GM13977 (cell line): ENCODE data around the gene ZFR2.
"Not testable (repeated sequence)": the region's sequence is repeated elsewhere in the genome, so short reads cannot be mapped to it uniquely, and the experiment has no call there.

Experiments
- DNase-seq: peaks from one replicate; pipeline ENCODE4 v3.0.0; 2012; ENCODE audit warnings: low spot score
- in situ Hi-C: fragments of 300-500 bp; cut with MboI; formaldehyde crosslinking; loops from one replicate; pipeline ENCODE4 v1.12.0; 2022; ENCODE audit warnings: low sequenced_read_pairs, low pct_unique_long_range_greater_than_20kb, mixed read lengths, inconsistent platforms; ENCODE audit not compliant: unreplicated experiment
- TF ChIP-seq, protein P1 (sequence below): IDR thresholded peaks from 2 replicates; pipeline ENCODE4 v1.5.1; 2012; ENCODE audit warnings: mild to moderate bottlenecking, control low read depth; ENCODE audit not compliant: insufficient read depth; ENCODE audit errors: extremely low read depth, missing control alignments

The ZFR2 gene

DNA sequence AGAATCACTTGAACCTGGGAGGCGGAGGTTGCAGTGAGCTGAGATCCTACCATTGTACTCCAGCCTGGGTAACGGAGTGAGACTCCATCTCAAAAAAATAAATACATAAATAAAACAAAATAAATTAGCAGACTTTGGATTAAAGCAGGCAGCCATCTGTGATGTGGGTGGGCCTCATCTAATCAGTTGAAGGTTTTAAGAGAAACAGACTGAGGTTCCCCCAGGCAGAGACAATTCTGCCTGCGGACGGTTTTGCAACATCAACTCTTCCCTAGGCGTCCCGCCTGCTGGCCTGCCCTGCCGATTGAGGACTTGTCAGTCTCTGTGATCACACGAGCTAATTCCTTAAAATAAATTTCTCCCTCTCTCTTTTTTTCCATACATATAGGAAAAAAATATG, 35.4 kb upstream of the ZFR2 start:
- TF ChIP-seq, protein P1, sequence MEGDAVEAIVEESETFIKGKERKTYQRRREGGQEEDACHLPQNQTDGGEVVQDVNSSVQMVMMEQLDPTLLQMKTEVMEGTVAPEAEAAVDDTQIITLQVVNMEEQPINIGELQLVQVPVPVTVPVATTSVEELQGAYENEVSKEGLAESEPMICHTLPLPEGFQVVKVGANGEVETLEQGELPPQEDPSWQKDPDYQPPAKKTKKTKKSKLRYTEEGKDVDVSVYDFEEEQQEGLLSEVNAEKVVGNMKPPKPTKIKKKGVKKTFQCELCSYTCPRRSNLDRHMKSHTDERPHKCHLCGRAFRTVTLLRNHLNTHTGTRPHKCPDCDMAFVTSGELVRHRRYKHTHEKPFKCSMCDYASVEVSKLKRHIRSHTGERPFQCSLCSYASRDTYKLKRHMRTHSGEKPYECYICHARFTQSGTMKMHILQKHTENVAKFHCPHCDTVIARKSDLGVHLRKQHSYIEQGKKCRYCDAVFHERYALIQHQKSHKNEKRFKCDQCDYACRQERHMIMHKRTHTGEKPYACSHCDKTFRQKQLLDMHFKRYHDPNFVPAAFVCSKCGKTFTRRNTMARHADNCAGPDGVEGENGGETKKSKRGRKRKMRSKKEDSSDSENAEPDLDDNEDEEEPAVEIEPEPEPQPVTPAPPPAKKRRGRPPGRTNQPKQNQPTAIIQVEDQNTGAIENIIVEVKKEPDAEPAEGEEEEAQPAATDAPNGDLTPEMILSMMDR = no peak
- DNase-seq = no peak
- in situ Hi-C loops = no loop called here

DNA sequence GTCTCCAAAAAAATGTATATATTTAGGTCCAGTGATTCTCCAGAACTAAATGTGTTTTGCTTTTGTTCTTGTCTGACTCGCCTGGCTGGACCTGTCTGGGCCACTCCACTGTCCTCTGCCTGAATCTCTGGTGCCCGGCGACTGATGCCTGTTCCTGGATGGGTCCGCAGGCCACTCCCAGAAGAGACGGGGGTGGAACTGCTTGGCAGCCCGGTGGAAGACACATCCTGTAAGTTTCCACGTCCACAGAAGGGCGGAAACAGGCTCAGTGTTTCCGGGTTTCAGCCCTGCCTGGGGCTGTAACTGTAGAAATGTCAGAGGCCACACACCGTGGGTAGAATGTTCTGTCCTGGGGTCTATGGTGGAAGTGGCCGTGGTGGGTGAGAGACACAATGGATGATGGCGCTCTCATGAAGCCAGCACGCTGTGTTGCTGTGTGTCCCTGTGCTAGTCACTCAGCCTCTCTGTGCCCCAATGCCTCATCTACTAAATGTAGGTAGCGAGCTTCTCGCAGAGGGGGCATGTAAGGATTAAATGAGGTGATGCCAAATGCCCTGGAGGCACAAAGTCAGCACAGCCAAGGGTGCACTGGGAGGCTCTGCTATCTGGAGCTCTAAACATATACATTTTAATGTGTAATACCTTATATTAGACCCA, 33.6 kb upstream of the ZFR2 start:
- TF ChIP-seq, protein P1 = no peak
- DNase-seq = no peak
- in situ Hi-C loops = no loop called here

DNA sequence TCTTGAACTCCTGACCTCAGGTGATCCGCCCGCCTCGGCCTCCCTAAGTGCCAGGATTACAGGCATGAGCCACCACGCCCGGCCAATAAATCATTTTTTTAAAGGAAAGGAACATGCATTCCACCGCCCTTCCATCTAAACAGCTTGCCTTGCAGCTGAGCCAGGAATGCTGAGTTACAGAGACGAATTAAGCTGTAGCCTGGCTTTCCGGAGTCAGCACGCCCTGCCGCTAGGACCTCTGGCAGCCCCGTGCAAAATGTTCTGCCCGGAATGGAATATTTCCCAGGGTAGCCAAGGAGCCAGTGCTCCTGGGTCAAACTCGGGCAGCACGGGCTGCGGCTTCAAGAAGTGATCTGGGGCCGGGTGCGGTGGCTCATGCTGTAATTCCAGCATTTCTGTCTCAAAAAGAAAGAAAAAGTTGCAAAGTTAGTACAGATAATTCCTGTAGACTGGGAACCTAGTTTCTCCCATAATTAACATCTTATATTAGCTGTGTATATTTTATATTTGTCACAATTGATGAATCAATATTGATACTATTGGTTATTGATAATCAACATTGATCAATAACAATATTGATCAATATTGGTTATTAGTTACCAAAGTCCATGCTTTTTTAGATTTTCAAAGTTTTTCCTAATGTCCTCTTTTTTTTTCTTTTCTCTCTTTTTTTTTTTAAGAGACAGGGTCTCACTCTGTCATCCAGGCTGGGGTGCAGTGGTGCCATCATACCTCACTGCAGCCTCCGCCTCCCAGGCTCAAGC, 30.9 kb upstream of the ZFR2 start:
- no peak for DNase-seq
- TF ChIP-seq, protein P1 = no peak
- in situ Hi-C loops = no loop called here

DNA sequence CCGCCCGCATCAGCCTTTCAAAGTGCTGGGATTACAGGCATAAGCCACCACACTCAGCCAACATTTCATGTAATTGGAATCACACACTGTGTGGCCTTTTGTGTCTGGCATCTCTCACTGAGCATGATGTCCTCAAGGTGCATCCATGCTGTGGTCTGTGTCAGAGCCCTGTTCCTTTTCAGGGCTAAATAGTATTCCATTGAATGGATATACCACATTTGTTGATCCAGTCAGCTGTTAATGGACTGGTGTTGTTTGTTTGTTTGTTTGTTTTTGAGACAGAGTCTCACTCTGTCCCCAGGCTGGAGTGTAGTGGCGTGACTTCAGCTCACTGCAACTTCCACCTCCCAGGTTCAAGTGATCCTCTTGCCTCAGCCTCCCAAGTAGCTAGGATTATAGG, 29.6 kb upstream of the ZFR2 start:
- in situ Hi-C loops = no loop called here
- TF ChIP-seq, protein P1 = no peak
- DNase-seq = no peak

DNA sequence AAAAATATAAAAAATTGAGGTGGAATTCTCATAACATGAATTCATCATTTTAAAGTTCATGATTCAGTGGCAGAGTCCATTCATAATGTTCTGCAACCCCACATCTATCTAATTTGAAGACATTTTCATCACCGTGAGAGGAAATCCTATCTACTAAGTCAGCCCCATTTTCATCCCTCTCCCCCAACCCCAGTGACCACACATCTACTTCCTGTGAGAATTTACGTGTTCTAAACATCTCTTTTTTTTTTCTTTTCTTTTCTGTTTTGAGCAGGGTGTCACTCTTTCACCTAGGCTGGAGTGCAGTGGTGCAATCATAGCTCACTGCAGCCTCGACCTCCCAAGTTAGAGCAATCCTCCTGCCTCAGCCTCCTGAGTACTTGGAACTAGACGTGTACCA, 29.1 kb upstream of the ZFR2 start:
- no peak for DNase-seq
- TF ChIP-seq, protein P1 = no peak
- in situ Hi-C loops = no loop called here

DNA sequence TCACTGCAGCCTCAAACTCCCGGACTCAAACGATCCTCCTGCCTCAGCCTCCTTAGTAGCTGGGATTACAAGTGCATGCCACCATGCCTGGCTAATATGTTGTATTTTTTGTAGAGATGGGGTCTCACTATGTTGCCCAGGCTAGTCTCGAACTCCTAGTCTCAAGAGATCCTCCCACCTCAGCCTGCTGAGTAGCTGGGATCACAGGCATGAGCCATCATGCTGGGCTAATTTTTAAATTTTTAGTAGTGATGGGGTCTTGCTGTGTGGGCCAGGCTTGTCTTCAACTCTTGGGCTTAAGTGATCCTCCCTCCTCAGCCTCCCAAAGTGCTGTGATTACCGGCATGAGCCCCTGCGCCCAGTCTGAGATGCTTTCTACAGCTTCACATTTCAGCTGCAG, 26.9 kb upstream of the ZFR2 start:
- in situ Hi-C loops = no loop called here
- TF ChIP-seq, protein P1 = no peak
- no peak for DNase-seq

DNA sequence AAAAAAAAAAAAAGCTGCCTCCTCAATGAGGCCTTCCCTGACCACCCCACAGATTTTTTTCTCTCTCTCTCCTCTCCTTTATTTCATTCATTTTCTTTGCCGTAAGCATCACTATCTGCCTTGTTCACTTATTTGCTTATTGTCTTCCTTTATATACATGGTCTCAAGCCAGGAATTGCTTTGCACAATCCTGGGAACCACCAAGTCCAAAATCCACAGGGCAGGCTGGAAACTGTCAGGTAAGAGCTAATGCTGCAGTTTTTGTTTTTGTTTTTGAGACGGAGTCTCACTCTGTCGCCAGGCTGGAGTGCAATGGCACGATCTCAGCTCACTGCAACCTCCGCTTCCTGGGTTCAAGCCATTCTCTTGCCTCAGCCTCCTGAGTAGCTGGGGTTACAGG, 26.1 kb upstream of the ZFR2 start:
- DNase-seq, in situ Hi-C loops: not testable (repeated sequence)
